HEK293 (cell line): ENCODE measurements around the gene ZNF189.

Experiments
- BCL11B ChIP-seq: fragments of 450-650 bp; formaldehyde crosslinking; IDR thresholded peaks from 2 replicates; pipeline ENCODE4 v1.5.1; 2016; ENCODE audit warnings: low read depth, missing biosample characterization, missing genetic modification characterization
- HOXC10 ChIP-seq: sonication (generic); formaldehyde crosslinking; IDR thresholded peaks from 2 replicates; pipeline ENCODE4 v1.8.1; 2023; ENCODE audit warnings: mild to moderate bottlenecking, missing genetic modification reagents
- ZNF146 ChIP-seq: fragments of 450-650 bp; formaldehyde crosslinking; IDR thresholded peaks from 2 replicates; pipeline ENCODE4 v1.5.1; 2016; ENCODE audit warnings: missing biosample characterization, missing genetic modification characterization
- TF ChIP-seq, protein P1 (sequence below): fragments of 450-650 bp; formaldehyde crosslinking; IDR thresholded peaks from 2 replicates; pipeline ENCODE4 v1.5.1; 2016; ENCODE audit warnings: missing biosample characterization, missing genetic modification characterization
- TF ChIP-seq, protein P2 (sequence below): fragments of 450-650 bp; formaldehyde crosslinking; IDR thresholded peaks from 2 replicates; pipeline ENCODE4 v1.5.1; 2017; ENCODE audit warnings: missing biosample characterization, mild to moderate bottlenecking, missing genetic modification characterization, moderate library complexity

DNA sequence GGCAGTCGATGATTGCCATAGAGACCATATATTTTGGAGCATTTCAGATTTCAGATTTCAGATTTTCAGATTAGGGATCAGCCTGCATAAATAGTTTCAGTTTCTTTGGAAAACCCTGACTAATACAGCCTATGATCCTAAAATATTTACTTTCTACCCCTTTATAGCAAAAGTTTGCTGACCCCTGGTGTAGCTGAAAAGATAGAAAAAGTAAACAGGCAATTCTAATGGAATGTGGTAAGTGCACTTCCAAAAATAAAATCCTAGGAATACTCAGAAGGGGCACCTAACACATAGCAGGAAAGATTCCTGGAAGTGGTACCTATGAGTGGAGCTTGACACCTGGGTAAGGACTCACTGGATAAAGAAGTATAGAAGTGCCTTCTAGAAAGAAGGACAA, 48.4 kb upstream of the ZNF189 start:
- TF ChIP-seq, protein P1, sequence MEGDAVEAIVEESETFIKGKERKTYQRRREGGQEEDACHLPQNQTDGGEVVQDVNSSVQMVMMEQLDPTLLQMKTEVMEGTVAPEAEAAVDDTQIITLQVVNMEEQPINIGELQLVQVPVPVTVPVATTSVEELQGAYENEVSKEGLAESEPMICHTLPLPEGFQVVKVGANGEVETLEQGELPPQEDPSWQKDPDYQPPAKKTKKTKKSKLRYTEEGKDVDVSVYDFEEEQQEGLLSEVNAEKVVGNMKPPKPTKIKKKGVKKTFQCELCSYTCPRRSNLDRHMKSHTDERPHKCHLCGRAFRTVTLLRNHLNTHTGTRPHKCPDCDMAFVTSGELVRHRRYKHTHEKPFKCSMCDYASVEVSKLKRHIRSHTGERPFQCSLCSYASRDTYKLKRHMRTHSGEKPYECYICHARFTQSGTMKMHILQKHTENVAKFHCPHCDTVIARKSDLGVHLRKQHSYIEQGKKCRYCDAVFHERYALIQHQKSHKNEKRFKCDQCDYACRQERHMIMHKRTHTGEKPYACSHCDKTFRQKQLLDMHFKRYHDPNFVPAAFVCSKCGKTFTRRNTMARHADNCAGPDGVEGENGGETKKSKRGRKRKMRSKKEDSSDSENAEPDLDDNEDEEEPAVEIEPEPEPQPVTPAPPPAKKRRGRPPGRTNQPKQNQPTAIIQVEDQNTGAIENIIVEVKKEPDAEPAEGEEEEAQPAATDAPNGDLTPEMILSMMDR (tag by site-specific recombination) = no peak
- TF ChIP-seq ZNF146 (tag by site-specific recombination) = no peak
- no peak for TF ChIP-seq HOXC10 (CRISPR knock-in tag)
- no peak for TF ChIP-seq BCL11B (tag by site-specific recombination)
- TF ChIP-seq, protein P2, sequence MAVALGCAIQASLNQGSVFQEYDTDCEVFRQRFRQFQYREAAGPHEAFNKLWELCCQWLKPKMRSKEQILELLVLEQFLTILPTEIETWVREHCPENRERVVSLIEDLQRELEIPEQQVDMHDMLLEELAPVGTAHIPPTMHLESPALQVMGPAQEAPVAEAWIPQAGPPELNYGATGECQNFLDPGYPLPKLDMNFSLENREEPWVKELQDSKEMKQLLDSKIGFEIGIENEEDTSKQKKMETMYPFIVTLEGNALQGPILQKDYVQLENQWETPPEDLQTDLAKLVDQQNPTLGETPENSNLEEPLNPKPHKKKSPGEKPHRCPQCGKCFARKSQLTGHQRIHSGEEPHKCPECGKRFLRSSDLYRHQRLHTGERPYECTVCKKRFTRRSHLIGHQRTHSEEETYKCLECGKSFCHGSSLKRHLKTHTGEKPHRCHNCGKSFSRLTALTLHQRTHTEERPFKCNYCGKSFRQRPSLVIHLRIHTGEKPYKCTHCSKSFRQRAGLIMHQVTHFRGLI = no peak
